ENCODE measurements around the gene ST6GAL1. TPM values are rescaled to one million over a fixed set of nuclear protein-coding genes. Genes with fewer than 3 reads are reported as not detected.

The ST6GAL1 gene
- total and polyA plus RNA-seq, 2 of the 13 experiments (the other 11 are each of a cell fraction or from before 2014, with no cell fraction given) = 79.9 to 164 TPM

DNA sequence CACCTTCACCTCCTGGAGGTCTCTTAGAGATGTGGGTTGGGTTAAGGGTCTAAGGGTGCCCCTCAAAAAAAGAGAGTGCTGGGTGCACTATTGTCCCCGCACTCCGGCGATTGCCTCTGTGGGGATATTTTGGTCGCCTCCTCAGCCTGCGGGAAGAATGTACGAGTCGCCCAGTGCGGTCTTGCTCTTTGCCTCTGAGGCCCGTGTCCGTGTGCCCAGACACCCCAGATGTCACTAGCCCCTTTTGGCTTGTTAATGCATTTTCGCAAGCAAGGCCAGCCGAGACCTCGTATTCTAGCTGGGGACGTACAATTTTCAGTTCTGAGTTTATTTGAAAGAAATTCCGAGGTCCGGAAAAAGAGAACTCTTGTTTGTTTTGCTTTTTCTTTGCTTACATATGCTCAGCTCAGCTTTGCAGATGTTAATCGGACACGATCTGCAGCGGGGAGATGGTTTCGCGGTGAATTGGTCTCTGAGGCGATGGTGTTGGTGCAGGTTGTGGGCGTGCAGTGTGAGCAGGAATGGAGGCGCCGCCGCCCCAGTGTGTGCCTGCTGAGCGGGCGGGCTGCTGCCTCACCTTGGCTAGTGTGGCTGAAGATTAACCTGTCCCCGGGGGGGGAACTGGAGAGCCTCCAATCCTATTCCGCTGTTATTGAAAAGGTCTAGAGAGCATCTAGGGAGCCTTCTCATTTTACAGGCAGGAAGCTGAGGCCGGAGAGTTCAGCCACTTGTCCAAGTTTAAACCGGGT is 1.4 kb downstream of the ST6GAL1 start (continued):
- TF ChIP-seq HDAC1 (CRISPR knock-in tag; IDR thresholded peaks at IDR 0.05) = peak; percentile 38; the same call in 1 of the 2 replicates
- TF ChIP-seq ZNF614 (CRISPR knock-in tag; IDR thresholded peaks at IDR 0.05; ENCODE audit: borderline replicate concordance) = peak; percentile 55; the same call in 1 of the 2 replicates
- no peak for TF ChIP-seq POLR2AphosphoS2 (IDR thresholded peaks at IDR 0.05; ENCODE audit: low read depth, low read length)
- TF ChIP-seq, protein P1, sequence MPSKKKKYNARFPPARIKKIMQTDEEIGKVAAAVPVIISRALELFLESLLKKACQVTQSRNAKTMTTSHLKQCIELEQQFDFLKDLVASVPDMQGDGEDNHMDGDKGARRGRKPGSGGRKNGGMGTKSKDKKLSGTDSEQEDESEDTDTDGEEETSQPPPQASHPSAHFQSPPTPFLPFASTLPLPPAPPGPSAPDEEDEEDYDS (CRISPR knock-in tag; IDR thresholded peaks at IDR 0.05) = peak; percentile 84
- TF ChIP-seq BCL6 (CRISPR knock-in tag; IDR thresholded peaks at IDR 0.05) = peak; percentile 64
- no peak for TF ChIP-seq MAZ (IDR thresholded peaks at IDR 0.05; ENCODE audit: borderline replicate concordance, low read depth, low read length)
- peak; percentile 40; the same call in 1 of the 2 replicates for TF ChIP-seq MAZ (CRISPR knock-in tag; IDR thresholded peaks at IDR 0.05; ENCODE audit: low read depth)
- TF ChIP-seq, protein P2, sequence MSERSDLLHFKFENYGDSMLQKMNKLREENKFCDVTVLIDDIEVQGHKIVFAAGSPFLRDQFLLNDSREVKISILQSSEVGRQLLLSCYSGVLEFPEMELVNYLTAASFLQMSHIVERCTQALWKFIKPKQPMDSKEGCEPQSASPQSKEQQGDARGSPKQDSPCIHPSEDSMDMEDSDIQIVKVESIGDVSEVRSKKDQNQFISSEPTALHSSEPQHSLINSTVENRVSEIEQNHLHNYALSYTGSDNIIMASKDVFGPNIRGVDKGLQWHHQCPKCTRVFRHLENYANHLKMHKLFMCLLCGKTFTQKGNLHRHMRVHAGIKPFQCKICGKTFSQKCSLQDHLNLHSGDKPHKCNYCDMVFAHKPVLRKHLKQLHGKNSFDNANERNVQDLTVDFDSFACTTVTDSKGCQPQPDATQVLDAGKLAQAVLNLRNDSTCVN (CRISPR knock-in tag; IDR thresholded peaks at IDR 0.05; ENCODE audit: borderline replicate concordance) = peak; percentile 39; the same call in 1 of the 2 replicates
- TF ChIP-seq, protein P3, sequence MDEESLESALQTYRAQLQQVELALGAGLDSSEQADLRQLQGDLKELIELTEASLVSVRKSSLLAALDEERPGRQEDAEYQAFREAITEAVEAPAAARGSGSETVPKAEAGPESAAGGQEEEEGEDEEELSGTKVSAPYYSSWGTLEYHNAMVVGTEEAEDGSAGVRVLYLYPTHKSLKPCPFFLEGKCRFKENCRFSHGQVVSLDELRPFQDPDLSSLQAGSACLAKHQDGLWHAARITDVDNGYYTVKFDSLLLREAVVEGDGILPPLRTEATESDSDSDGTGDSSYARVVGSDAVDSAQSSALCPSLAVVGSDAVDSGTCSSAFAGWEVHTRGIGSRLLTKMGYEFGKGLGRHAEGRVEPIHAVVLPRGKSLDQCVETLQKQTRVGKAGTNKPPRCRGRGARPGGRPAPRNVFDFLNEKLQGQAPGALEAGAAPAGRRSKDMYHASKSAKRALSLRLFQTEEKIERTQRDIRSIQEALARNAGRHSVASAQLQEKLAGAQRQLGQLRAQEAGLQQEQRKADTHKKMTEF (CRISPR knock-in tag; IDR thresholded peaks at IDR 0.05) = peak; percentile 75; the same call in 1 of the 2 replicates
- TF ChIP-seq, protein P4, sequence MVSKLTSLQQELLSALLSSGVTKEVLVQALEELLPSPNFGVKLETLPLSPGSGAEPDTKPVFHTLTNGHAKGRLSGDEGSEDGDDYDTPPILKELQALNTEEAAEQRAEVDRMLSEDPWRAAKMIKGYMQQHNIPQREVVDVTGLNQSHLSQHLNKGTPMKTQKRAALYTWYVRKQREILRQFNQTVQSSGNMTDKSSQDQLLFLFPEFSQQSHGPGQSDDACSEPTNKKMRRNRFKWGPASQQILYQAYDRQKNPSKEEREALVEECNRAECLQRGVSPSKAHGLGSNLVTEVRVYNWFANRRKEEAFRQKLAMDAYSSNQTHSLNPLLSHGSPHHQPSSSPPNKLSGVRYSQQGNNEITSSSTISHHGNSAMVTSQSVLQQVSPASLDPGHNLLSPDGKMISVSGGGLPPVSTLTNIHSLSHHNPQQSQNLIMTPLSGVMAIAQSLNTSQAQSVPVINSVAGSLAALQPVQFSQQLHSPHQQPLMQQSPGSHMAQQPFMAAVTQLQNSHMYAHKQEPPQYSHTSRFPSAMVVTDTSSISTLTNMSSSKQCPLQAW (CRISPR knock-in tag; IDR thresholded peaks at IDR 0.05) = peak; percentile 97
- 0 out of 2 replicates have a peak, but pooled peaks have one; percentile 47 for TF ChIP-seq ZNF331 (CRISPR knock-in tag; IDR thresholded peaks at IDR 0.05)
- TF ChIP-seq ZNF724P (CRISPR knock-in tag; IDR thresholded peaks at IDR 0.05; ENCODE audit: borderline replicate concordance) = 0 out of 2 replicates have a peak, but pooled peaks have one; percentile 64
- peak; percentile 90 for TF ChIP-seq PHF21A (CRISPR knock-in tag; IDR thresholded peaks at IDR 0.05)
- TF ChIP-seq ZFP41 (CRISPR knock-in tag; IDR thresholded peaks at IDR 0.05; ENCODE audit: borderline replicate concordance) = no peak
- TF ChIP-seq NR3C1 (CRISPR knock-in tag; IDR thresholded peaks at IDR 0.05) = no peak
- TF ChIP-seq, protein P5, sequence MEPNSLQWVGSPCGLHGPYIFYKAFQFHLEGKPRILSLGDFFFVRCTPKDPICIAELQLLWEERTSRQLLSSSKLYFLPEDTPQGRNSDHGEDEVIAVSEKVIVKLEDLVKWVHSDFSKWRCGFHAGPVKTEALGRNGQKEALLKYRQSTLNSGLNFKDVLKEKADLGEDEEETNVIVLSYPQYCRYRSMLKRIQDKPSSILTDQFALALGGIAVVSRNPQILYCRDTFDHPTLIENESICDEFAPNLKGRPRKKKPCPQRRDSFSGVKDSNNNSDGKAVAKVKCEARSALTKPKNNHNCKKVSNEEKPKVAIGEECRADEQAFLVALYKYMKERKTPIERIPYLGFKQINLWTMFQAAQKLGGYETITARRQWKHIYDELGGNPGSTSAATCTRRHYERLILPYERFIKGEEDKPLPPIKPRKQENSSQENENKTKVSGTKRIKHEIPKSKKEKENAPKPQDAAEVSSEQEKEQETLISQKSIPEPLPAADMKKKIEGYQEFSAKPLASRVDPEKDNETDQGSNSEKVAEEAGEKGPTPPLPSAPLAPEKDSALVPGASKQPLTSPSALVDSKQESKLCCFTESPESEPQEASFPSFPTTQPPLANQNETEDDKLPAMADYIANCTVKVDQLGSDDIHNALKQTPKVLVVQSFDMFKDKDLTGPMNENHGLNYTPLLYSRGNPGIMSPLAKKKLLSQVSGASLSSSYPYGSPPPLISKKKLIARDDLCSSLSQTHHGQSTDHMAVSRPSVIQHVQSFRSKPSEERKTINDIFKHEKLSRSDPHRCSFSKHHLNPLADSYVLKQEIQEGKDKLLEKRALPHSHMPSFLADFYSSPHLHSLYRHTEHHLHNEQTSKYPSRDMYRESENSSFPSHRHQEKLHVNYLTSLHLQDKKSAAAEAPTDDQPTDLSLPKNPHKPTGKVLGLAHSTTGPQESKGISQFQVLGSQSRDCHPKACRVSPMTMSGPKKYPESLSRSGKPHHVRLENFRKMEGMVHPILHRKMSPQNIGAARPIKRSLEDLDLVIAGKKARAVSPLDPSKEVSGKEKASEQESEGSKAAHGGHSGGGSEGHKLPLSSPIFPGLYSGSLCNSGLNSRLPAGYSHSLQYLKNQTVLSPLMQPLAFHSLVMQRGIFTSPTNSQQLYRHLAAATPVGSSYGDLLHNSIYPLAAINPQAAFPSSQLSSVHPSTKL (CRISPR knock-in tag; IDR thresholded peaks at IDR 0.05) = peak; percentile 44; the same call in 1 of the 2 replicates
- TF ChIP-seq, protein P6, sequence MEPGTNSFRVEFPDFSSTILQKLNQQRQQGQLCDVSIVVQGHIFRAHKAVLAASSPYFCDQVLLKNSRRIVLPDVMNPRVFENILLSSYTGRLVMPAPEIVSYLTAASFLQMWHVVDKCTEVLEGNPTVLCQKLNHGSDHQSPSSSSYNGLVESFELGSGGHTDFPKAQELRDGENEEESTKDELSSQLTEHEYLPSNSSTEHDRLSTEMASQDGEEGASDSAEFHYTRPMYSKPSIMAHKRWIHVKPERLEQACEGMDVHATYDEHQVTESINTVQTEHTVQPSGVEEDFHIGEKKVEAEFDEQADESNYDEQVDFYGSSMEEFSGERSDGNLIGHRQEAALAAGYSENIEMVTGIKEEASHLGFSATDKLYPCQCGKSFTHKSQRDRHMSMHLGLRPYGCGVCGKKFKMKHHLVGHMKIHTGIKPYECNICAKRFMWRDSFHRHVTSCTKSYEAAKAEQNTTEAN (CRISPR knock-in tag; conservative IDR thresholded peaks at IDR 0.05) = 0 out of 2 replicates have a peak, but pooled peaks have one; percentile 64
- TF ChIP-seq SIX4 (CRISPR knock-in tag; IDR thresholded peaks at IDR 0.05) = peak; percentile 69

Measured in HepG2 (cell line).